ENCODE data around the gene AREL1.

- TF ChIP-seq YY1 (IDR thresholded peaks at IDR 0.05; ENCODE audit: insufficient read depth, insufficient read length) (no peak), ZNF274 (IDR thresholded peaks at IDR 0.05; ENCODE audit: low read depth, low read length) (no peak), SUZ12 (IDR thresholded peaks at IDR 0.05; ENCODE audit: extremely low read depth, insufficient read depth, insufficient read length) (no peak)
Observed at GRCh38 chr14:74612350-74613021, 100.4 kb downstream of the AREL1 start.
